ENCODE measurements around the gene H1-8.
"Not testable (repeated sequence)": the region's sequence is repeated elsewhere in the genome, so short reads cannot be mapped to it uniquely, and the experiment has no call there.

The H1-8 gene

DNA sequence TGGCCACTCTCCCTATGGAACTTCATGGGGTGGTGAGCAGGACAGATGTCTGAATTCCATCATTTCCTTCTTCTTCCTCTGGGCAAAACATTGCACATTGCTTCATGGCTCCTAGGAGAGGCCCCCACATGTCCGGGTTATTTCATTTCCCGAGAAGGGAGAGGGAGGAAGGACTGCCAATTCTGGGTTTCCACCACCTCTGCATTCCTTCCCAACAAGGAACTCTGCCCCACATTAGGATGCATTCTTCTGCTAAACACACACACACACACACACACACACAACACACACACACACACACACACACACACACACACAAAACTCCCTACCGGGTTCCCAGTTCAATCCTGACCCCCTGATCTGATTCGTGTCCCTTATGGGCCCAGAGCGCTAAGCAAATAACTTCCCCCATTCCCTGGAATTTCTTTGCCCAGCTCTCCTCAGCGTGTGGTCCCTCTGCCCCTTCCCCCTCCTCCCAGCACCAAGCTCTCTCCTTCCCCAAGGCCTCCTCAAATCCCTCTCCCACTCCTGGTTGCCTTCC lies 12.7 kb upstream of the H1-8 start:
- no peak for FAIRE-seq
- DNase-seq (ENCODE audit: extremely low spot score, insufficient read length, low read depth): no peak

GRCh38 chr3:129530821-129531220 lies 12.2 kb upstream of the H1-8 start:
- DNase-seq (ENCODE audit: extremely low spot score, insufficient read length, low read depth) (no peak), FAIRE-seq (no peak)

- no peak for FAIRE-seq
- DNase-seq (ENCODE audit: extremely low spot score, insufficient read length, low read depth): no peak
These were observed 11.3 kb upstream of the H1-8 start for GRCh38 chr3:129531699-129532098.

DNA sequence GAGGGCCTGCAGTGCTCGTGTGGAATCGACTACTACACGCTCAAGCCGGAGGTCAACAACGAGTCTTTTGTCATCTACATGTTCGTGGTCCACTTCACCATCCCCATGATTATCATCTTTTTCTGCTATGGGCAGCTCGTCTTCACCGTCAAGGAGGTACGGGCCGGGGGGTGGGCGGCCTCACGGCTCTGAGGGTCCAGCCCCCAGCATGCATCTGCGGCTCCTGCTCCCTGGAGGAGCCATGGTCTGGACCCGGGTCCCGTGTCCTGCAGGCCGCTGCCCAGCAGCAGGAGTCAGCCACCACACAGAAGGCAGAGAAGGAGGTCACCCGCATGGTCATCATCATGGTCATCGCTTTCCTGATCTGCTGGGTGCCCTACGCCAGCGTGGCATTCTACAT lies 10.7 kb upstream of the H1-8 start:
- no peak for FAIRE-seq
- no peak for DNase-seq (ENCODE audit: extremely low spot score, insufficient read length, low read depth)

DNA sequence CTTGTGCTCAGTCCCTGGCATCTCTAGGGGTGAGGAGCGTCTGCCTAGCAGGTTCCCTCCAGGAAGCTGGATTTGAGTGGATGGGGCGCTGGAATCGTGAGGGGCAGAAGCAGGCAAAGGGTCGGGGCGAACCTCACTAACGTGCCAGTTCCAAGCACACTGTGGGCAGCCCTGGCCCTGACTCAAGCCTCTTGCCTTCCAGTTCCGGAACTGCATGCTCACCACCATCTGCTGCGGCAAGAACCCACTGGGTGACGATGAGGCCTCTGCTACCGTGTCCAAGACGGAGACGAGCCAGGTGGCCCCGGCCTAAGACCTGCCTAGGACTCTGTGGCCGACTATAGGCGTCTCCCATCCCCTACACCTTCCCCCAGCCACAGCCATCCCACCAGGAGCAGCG lies 9.6 kb upstream of the H1-8 start:
- no peak for FAIRE-seq
- DNase-seq (ENCODE audit: extremely low spot score, insufficient read length, low read depth): no peak

- no peak for FAIRE-seq
These were observed 8.4 kb upstream of the H1-8 start for GRCh38 chr3:129534428-129535027.

GRCh38 chr3:129535075-129535474 lies 7.9 kb upstream of the H1-8 start:
- FAIRE-seq: no peak

More at GRCh38 chr3:129534428-129535027, 8.4 kb upstream of the H1-8 start:
- no peak for DNase-seq (ENCODE audit: extremely low spot score, insufficient read length, low read depth)

DNA sequence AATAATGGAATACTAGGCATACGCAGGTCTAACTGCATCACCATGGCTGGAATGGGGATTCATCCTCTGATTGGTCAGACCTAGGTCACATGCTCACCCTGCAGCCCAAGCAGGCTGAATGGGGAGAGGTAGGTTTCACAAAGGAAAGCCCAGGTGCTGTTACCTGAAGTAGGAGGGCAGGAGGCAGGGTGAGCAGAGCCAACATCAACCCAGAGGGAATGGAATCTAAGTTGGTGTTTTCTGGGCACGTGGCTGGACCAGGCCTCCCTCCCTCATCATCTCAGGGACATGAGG lies 6.7 kb upstream of the H1-8 start:
- FAIRE-seq: no peak

More at GRCh38 chr3:129535075-129535474, 7.9 kb upstream of the H1-8 start:
- DNase-seq (ENCODE audit: extremely low spot score, insufficient read length, low read depth): no peak

DNA sequence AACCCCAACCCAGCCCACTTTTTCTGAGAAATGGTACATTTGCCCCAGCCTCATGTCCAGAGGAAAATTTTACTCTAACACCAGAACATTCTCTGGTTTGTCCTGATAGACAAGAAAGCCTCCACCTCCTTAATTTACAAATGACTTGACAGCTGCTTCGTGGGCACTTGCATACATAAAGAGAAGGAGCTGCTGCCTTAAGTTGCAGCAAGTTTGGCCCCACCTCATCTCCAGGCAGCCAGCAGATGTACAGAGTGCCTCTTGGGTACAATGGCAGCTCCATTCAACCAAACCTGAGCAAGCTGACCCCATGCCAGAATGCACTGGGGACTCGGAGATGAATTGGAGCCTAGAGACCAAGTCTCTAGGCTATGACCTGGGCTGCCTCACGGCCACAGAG lies 6.2 kb upstream of the H1-8 start:
- no peak for FAIRE-seq

More for the DNA sequence above, 6.7 kb upstream of the H1-8 start:
- no peak for DNase-seq (ENCODE audit: extremely low spot score, insufficient read length, low read depth)

DNA sequence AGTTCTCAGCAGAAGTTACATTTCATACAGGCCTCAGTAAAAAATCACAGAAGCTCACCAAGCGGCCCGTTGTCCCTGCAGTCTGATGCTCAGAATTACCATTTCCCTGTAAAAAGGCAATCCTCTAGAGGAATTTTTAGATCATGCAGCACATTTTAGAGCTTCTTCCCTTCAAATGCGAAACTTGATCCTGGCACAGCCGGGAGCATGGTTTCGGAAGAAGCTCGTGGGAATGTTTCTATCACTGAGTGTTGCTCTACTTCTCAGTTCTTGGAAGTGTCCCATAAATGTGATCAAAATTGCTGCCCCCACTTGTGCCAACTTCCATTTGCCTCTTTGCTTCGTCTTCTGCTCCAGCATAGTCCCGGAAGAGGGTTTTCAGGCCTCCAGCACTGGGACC lies 3.8 kb upstream of the H1-8 start:
- DNase-seq (ENCODE audit: extremely low spot score, insufficient read length, low read depth) (no peak), FAIRE-seq (no peak)

More for the DNA sequence above, 6.2 kb upstream of the H1-8 start:
- DNase-seq (ENCODE audit: extremely low spot score, insufficient read length, low read depth): no peak

DNA sequence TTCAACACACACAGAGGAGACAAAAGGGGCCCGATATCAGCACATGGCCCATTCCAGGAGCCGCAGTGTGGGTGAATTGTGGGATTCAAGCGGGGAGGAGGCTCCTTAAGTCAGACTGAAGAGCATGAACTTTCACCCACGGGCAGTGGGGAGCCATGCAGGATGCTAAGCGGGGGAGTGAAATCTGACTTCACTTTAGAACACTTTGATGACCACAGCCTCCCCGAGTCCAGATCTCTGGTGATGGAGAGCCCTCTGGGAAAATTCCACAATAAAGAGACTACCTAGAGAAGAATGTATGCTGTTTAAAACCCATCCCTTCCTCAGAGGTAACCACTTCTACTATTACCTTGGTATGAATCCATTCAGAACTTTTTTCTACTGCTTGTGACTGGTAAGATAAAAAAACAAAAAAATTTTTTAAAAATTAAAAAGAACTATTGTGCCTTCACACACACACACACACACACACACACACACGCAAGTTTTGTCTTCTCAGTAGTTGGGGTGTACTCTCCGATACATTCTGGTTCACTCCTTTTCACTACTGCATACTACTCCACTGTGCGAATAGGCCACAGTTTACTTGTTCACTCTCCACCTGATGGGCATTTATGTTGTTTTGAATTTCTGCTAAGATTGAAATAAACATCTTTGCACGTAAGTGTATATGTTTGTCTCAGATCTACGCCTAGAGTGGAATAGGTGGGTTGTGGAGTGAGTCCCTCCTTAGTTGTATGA lies 2.0 kb upstream of the H1-8 start:
- no peak for DNase-seq (ENCODE audit: extremely low spot score, insufficient read length, low read depth)
- FAIRE-seq: no peak

DNA sequence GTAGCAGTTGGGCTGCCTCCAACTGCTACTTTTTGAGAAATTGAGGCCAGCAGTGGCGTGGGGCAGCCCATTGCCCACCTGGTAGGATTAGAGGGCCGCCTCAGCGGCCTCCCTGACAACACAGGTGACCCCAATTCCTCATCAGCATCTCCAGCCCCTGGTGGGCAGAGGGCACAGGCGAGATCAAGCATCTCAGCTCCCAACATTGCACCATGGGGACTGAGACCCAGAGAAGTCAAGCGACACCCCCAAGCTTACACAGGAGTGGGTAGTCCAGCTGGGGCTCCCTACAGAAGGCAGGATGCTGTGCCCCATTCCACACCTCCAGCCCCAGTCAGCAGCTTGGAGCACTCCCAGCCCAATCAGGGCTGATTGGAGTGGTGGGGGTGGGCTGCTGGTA lies 228 bp upstream of the H1-8 start:
- FAIRE-seq (no peak), DNase-seq (ENCODE audit: extremely low spot score, insufficient read length, low read depth) (no peak)

DNA sequence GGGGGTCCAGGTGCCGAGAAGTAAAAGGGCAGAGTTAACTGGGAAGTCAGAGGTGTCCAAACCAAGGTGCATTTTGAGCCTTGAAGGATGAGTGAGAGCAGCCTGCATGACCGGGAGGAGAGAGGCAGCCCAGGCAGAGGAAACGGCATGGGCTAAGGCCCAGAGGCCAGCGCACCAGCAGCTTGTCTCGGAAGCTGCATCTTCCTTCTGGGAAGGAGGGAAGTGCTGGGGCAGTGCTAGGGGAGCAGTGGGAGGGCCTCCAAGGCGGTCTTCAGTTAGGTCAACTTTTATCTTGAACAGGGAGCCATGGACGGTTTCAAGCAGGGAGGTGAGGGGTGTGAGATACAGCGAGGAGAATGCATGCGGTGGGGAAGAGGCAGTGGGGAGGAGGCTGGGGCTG lies 1.0 kb downstream of the H1-8 start:
- DNase-seq (ENCODE audit: extremely low spot score, insufficient read length, low read depth) (no peak), FAIRE-seq (no peak)

DNA sequence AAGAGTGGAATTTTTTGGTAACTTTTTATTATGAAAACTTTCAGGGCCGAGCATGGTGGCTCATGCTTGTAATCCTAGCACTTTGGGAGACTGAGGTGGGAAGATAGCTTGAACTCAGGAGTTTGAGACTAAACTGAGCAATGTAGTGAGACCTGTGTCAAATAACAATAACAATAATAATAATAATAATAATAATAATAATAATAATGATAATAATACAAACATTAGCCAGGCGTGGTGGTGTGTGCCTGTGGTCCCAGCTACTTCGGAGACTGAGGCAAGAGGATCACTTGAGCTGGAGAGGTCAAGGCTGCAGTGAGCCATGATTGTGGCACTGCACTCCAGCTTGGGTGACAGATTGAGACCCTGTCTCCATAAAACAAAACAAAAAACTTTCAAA lies 3.0 kb downstream of the H1-8 start:
- FAIRE-seq; DNase-seq (ENCODE audit: extremely low spot score, insufficient read length, low read depth): not testable (repeated sequence)

DNA sequence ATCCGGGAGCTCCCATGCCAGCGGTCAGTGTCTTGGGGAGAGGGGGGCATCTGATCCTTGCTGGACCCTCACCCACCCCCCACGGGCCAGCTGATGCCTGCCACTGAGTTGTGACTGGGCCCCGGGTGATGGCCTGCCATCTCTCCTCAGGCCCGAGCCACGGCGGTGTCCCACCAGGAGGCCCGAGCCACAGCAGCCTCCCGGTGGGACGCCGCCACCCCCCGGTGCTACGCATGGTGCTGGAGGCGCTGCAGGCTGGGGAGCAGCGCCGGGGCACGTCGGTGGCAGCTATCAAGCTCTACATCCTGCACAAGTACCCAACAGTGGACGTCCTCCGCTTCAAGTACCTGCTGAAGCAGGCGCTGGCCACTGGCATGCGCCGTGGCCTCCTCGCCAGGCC lies 4.3 kb downstream of the H1-8 start:
- DNase-seq (ENCODE audit: extremely low spot score, insufficient read length, low read depth): no peak
- no peak for FAIRE-seq

- DNase-seq (ENCODE audit: extremely low spot score, insufficient read length, low read depth) (no peak), FAIRE-seq (no peak)
These were observed 5.4 kb downstream of the H1-8 start for GRCh38 chr3:129548104-129548965.

- DNase-seq (ENCODE audit: extremely low spot score, insufficient read length, low read depth) (no peak), FAIRE-seq (no peak)
These were observed 6.2 kb downstream of the H1-8 start for GRCh38 chr3:129549006-129549800.

DNA sequence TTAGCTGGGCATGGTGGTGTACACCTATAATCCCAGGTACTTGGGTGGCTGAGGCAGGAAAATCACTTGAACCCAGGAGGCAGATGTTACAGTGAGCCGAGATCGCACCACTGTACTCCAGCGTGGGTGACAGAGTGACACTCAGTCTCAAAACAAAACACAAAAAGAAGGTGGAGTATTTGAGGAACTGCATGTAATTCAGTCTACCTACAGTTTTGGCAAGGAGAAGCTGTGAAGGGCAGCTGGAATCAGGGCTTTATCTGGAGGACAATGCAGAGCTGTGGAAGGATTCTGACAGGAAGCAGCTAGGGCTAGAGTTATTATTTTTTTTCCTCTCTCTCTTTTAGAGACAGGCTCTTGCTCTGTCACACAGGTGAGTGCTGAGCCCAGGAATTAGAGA lies 6.8 kb downstream of the H1-8 start:
- no peak for DNase-seq (ENCODE audit: extremely low spot score, insufficient read length, low read depth)
- no peak for FAIRE-seq

DNA sequence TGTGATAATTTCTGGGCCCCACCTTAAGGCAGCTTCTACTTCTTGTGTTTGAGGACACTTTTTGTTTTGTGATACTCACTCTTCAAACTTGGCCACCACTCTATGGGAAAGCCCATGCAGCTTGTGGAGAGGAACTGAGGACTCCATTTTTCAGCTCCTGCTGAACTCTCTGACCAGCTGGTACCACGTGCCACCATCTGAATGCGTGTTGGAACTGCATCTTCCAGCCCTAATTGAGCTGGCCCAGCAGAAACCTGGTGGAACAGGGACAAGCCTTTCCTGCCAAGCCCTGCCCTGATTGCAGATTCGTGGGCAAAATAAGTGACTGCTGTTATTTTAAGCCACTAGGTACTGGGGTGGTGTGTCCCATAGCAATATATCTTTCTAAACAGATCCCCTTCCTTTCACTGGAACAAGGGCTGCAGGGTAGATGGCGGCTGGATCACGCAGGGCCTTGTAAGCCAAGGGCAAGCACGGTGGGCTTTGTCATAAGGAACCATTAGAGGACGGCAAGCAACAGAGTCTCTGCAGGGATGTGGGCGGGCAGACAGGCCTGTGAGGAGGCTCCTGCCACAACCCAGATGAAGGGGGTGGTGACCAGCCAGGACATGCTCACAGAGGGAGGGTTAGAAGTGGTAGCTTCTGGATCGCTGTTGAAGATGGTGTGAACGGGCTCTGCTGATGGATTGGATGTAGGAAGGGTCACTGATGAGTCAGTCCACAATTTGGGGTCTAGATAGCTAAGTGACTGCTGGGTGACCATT lies 9.5 kb downstream of the H1-8 start:
- DNase-seq (ENCODE audit: extremely low spot score, insufficient read length, low read depth) (no peak), FAIRE-seq (no peak)

All from GM18507 (cell line).